ENCODE results near the gene ZCCHC2.

ZCCHC2 gene

DNA sequence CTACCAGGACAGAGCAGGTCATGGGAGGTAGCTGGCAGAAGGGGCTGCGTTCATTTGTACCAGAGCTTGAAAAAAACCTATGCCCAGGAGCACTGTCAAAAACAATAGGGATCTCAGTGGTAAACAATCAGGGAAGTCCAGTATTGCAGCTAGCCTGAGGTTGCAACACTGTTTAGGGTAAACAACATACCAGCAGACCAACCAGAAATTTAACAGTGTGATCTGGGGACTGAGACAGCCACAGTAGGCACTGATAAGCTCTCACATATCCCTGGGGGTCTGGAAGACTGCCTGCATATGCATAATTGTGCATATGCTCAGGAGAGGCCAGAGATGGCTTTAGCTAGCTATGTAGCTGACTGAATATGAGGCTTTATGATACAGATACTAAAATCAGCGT, 12.0 kb upstream of the ZCCHC2 start:
- no peak for DNase-seq (ENCODE audit: low read depth, low spot score)

DNA sequence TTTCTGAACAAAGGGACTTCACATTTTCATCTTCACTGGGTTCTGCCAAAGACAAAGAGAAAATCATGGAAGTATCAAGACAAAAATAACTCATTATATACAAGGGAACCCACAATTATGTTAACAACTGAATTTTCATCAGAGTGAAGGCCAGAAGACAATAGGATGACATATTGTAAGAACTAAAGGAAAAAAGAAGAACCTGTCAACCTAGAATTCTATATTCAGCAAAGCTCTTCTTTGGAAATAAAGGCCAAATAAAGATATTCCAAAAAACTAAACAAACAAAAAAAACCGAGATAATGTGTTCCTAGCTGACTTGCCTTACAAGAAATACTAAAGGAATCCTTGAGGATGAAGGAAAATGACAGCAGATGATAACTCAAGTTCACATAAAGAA, 10.3 kb upstream of the ZCCHC2 start:
- DNase-seq (ENCODE audit: low read depth, low spot score) = no peak

DNA sequence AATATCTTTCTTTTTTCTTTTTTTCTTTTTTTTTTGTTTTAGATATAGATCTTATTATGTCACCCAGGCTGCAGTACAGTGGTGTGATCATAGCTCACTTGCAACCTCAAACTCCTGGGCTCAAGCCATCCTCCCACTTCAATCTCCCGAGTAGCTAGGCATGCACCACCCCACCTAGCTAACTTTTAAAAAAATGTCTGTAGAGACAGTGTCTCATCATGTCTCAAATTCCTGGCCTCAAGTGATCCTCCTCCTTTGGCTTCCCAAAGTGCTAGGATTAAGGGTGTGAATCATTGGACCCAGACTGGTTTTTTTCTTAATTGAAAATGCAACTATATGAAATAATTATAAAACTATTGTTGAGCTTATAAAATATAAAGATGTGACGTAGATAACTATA, 9.8 kb upstream of the ZCCHC2 start:
- DNase-seq (ENCODE audit: low read depth, low spot score) = no peak

DNA sequence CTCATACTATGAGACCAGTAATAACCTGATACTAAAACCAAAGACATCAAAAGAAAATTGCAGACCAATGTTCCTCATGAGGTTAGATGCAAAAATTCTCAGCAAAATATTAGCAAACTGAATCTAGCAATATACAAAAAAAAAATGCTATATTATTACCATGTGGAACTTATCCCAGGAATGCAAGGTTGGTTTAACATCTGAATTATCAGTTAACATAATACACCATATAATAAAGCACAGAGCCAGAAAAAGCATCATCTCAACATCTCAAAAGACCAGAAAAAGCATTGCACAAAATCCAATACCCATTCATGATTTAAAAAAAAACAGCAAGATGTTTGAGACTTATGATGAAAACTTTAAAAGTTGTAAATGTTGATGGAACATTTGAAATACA, 8.3 kb upstream of the ZCCHC2 start:
- DNase-seq (ENCODE audit: low read depth, low spot score) = no peak

DNA sequence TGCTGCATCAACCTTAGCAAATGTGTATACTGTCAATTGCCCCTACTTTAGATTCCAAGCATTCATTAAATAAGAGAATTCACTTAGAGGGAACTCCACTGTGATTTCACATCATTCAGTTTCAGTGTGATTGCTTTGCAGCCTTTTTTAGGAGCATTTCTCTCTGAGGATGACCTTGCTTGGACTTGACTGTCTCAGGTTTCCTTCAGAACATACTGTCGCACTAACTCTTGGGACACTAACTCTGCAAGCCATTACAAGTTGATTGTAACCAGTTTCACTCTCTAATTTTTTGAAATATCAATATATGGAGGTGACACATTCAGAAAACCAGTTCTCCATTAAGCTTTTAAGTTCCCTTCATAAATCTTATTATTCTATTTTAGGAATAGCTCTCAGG, 6.6 kb upstream of the ZCCHC2 start:
- DNase-seq (ENCODE audit: low read depth, low spot score) = no peak

DNA sequence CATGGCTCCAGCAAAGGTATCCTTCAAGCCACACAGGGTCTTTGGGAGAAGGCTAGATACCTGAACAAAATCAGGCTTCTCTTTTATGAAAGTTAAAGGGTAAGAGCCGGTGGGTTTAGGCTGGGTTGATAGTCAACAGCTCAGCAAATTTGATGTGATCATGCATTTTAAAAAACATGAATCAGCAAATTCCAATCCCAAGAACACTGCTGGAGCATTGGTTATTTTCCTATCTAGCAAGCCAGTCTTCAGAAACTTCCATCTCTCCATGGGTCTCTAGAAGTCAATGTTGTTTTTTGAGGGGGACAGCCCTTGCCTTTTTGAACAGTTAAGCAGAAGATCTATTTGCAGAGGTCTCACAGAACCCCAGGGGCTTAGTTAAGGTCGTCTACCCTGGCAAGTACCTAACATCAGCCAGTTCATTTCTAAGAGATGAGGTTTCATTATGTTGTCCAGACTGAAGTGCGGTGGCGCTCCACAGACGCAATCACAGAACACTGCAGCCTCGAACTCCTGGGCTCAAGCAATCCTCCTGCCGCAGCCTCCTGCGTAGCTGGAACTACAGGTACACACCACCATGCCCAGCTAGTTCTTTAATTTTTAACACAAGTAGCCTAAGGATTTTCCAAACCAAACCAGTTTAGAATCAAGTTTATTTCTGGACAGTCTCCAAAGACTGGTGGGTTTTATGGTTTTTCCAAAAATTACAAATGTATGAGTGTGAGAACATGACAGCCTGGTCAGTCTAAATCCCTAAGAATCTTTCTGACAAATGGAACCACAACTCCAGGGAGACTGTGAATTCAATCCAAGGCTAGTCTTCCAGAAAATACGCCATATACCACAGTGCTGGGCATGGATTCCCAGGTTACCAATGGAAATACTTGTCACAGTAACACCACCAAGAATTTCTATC, 4.1 kb upstream of the ZCCHC2 start:
- no peak for DNase-seq (ENCODE audit: low read depth, low spot score)

DNA sequence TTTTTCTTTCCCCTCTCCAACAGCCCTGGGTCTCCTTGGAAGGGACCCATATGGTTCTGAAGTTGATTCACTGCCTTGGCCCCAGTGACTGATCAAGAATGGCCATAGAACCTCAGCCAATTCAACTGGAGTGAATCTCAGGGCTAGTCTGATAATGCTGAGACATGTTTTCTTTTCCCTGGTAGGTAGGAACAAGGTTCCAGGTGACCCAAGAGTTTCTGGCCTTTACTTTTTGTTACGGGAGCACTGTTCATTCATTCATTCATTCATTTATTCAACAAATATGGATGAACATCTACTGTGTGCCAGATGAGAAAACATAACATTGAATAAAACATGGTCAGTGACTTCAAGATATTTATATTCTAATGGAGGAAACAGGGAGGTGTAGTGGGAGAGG, 3.1 kb upstream of the ZCCHC2 start:
- DNase-seq (ENCODE audit: low read depth, low spot score) = no peak

DNA sequence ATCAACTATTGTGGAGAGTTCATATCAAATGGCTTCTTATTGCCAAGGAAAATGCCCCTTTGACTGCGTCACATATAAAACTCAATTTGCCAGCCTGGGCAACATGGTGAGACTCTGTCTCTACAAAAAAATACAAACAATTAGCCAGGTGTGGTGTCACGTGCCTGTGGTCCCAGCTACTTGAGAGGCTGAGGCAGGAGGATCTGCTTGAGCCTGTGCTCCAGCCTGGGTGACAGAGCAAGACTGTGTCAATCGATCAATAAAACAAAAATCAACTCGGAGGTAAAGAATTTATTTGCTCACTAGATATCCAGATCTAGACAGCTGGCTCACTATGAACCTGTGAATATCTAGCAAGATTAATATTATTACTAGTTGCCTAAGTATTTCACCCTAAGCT, 1.7 kb upstream of the ZCCHC2 start:
- DNase-seq (ENCODE audit: low read depth, low spot score) = no peak

DNA sequence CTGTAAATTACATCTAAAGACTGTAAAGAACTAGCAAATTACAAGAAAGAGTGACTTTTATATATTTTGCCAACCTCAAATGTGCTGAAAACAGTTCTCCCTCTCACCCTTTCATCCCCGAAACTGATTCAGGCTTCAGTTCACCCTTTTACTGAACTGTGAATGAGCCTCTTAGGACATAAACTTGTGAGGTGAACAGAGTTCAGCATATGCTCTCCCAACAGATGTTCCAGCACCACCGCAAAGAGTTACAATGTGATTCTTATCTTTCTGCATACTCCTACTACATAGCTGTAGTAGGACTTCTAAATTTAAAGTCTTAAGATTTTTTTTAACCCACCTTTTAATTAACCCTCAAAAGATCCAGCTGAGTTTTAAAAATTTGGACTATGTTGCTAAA, 1.2 kb upstream of the ZCCHC2 start:
- no peak for DNase-seq (ENCODE audit: low read depth, low spot score)

DNA sequence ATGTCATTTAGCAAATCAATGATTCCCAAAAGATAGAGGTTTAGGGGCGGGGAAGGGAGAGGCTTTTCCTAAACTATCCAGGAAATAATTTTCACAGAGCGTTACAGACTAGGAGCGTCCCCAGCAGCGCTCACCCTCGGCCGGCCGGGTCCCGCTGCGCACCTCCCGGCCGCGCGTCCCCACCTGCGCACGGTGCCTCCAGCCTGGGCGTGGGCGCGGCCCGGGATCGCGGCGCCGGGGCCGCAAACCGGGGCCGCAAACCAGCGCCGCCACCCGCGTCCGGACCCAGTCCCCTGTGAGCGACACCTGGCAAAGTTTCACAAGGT, 684 bp upstream of the ZCCHC2 start:
- DNase-seq (ENCODE audit: low read depth, low spot score) = no peak

DNA sequence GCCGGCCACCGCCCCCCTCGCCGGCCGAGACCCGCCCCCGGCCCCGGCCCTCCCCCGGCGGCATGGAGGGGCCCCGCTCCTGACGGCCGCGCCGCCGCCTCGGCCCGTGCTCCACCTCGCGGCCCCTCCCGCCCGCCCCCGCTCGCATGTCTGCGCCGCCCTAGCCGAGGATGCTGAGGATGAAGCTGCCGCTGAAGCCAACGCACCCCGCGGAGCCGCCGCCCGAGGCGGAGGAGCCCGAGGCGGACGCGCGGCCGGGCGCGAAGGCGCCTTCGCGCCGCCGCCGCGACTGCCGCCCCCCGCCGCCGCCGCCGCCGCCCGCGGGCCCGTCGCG, 397 bp downstream of the ZCCHC2 start:
- DNase-seq (ENCODE audit: low read depth, low spot score) = no peak

DNA sequence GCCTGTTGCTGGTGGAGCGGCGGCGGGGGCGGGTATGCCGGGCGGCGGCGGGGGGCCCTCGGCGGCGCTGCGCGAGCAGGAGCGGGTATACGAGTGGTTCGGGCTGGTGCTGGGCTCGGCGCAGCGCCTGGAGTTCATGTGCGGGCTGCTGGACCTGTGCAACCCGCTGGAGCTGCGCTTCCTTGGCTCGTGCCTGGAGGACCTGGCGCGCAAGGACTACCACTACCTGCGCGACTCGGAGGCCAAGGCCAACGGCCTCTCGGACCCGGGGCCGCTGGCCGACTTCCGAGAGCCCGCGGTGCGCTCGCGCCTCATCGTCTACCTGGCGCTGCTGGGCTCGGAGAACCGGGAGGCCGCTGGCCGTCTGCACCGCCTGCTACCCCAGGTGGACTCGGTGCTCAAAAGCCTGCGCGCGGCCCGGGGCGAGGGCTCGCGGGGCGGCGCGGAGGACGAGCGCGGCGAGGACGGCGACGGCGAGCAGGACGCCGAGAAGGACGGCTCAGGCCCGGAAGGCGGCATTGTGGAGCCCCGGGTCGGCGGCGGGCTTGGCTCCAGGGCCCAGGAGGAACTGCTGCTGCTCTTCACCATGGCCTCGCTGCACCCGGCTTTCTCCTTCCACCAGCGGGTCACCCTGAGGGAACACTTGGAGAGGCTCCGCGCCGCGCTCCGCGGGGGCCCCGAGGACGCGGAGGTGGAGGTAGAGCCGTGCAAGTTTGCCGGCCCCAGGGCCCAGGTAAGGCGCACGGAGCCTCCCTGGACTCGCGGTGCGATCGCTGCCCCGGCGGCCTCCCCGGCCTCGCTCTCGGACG, 1.0 kb downstream of the ZCCHC2 start:
- DNase-seq (ENCODE audit: low read depth, low spot score) = no peak

DNA sequence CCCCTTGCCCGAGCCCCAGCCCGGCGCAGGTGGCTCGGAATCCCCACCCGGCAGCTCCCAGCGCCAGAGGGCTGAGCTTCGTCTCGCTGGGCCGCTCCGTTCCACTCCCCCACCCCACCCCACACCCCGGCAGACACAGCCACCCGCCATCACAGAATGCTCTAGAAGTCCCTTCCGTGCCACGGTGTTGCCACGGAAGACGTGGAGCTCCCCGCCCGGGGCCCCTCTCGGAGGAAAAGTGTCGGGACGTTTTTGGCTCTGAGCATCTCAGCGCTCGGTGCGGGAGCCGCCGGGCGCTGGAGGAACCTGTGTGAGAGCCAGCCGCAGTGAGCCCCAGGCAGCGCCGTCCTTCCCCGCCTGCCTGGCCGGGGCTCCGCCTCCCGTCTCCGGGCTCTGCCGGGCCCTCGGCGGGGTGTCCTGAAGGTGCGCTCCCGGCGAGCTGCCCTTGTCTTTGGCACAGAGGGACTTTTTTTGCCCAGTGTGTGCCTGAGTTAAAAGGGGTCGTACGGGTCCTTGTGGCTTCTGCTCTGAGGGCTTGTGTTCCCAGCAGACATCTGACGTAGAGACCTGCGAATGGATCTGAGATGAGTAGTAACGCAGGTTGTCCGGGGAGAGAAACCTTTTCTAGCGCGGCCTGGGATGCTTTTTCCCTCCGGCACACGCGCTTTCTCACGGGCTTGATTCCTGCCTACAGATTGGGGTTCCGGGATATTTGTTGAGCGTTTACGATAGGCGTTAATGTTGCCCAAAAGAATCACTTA, 1.8 kb downstream of the ZCCHC2 start:
- DNase-seq (ENCODE audit: low read depth, low spot score) = no peak

DNA sequence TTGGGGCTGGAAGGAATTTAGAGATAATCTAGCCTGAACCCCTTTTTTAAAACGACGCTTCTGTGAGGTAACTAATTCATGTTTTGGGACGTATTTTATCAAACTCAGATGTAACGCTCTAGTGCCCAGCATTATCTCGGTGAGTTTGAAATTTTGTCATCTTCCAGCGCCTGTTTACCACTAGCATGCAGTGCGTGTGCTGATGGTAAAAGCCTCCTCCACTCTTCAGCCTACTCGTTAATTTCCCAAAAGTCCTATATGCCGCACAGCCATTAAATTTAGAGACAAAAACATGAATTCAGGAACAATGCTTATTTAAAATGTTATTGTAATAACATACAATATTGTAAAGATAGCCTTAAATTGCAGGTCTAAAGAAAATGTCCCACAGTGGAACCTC, 2.8 kb downstream of the ZCCHC2 start:
- no peak for DNase-seq (ENCODE audit: low read depth, low spot score)

DNA sequence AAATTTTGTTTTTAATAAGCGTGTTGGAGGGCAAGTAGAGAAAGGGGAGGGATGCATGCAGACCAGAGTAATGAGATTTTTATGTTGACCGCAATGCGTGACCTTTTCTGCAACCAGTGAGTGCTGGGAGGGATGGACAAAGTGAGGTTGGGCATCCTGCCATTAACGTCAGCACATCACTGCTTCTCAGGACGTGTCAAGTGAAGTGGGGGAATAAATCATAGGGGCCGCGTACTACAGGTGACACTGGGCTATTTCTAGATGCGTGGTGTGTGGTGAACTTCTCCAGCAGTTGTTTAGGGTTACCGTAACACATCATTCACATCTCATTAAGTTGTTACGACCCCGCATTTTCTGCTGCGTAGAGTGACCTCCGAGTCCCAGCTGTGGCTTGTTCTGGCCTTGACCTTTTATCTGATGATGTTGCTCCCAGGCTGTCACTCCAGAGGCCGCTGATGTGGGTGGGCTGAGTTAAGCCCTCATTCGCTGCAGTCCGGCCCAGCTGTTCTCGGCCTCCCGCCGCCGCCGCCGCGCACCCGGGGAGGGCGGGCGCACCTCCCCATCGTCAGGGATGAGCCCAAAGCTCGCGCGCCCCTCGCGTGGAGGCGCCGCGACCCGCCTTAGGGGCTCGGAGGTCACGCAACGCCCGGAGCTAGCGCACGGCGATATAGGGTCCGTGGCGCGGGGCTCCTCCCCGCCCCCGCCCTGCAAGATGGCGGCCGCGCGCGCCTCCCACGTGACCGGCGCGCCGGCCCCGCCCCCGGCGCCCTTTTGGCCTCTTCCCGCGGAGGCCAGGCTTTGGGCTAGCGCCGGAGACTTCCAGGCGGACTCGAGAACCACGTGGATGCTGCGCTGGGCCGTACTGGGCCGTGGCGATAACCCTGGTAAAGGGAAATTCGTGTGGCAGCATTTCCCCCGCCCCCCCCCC, 3.5 kb downstream of the ZCCHC2 start:
- no peak for DNase-seq (ENCODE audit: low read depth, low spot score)

DNA sequence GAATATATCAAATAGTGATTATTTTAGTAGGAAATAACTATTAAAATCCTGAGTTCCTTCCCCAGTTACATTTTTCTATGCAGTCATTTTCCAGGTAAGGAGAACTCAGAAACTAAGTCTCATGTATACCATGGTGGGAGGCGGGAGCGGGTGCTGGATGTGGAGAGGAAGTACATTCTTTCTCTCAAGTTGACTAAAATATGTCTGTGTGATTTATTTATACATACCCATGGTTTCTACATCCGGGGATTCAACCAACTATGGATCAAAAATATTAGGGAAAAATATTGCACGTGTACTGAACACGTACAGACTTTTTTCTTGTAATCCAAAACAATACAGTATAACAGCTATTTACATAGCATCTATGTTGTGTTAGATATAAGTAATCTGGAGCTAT, 6.8 kb downstream of the ZCCHC2 start:
- no peak for DNase-seq (ENCODE audit: low read depth, low spot score)

DNA sequence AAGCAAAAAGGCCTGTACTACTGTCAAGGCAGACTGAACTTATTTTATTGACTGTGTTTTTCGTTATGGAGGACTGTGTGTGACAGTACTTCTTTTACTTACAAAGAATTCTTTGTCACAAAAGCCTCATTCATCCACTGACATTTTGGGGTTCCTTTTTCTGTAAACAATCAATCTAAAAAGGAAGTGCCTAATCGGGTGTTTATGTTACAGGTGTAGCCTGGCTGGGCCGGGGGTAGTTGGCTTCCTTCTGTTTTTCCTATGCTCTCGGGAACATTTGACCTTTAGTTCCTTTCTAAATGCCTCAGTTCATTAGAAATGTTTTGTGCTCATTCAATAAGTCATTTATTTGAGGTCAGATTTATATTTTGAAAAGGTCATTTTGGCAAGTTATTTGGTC, 8.3 kb downstream of the ZCCHC2 start:
- DNase-seq (ENCODE audit: low read depth, low spot score) = no peak

DNA sequence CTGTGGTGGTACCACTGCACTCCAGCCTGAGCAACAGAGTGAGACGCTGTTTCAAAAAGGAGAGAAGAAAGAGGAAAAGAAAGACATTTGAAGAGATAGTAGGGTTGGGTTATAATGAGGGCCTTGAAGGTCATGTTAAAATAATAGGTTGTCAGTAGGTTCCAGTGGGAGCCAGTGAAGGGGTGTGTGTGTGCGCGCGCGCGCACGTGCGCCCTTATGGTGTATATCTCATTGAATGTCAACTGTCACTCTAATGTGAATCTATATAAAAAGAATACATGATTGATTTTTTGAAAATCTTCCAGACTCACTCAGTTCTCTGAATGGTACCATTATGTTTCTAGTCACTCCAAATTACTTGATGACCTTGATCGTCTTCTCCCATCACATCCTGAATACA, 9.1 kb downstream of the ZCCHC2 start:
- no peak for DNase-seq (ENCODE audit: low read depth, low spot score)

DNA sequence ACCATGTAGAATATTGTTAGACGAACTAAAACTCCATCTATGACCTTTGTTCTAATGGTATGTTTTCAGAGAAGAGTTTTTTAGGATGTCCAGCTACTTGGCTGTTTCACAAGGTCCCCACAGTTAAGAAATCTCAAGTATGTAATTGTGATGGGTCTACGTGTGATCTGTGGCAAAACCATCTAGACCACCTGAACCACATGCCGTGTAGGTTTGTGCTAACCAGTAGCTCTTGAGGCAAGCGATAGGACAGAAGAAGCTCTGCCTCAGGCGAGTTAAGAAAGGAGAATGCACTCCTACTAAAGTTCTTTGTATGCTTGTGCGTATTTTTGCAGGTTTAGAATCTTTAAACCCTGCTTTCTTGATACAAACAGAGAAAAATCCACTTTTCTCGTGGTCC, 13.2 kb downstream of the ZCCHC2 start:
- DNase-seq (ENCODE audit: low read depth, low spot score) = no peak

DNA sequence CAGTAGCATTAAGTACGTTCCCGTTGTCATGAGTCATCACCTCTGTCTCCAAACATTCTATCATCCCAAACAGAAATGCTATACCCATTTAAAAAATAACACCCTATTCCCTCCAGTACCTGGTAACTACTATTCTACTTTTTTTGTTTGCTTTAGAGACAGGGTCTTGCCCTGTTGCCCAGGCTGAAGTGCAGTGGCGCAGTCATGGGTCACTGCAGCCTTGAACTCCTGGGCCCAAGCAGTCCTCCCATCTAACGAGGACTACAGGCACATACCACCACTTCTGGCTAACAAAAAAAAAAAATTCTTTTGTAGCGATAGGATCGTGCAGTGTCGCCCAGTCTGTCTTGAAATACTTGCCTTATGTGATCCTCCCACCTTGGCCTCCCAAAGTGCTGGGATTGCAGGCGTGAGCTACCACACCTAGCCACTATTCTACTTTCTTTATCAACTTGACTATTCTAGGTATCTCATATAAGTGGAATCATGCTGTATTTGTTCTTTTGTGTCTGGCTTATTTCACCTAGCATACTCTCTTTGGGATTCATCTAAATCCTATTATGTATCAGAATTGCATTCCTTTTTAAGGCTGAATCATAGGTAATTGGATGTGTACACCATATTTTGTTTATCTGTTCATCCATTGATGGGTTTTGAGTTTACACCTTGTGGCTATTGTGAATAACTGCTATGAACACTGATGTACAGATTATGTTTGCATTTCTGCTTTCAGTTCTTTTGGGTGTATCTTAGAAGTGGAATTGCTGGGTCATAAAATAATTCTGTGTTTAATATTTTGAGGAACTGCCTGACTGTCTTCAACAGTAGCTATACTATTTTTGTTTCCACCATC, 14.4 kb downstream of the ZCCHC2 start:
- no peak for DNase-seq (ENCODE audit: low read depth, low spot score)

DNA sequence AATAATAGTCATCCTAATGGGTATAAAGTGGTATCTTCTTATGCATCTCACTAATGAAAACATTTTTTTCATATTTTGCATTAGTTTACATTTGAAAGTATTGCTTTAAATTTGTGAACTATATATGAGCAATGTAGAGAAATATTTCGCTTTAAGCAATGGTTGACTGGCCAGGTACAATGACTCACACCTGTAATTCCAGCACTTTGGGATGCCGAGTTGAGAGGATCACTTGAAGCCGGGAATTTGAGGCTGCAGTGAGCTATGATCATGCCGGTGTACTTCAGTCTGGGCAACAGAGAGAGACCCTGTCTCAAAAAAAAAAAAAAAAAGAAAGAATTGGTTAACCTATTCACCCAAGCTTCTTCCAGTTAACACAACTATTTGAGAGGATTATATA, 15.1 kb downstream of the ZCCHC2 start:
- no peak for DNase-seq (ENCODE audit: low read depth, low spot score)
